RWPE2 (cell line): Measurements from ENCODE around the gene INSYN2B.

Experiments
- ATAC-seq: fragments of 200-7000 bp; cut with Tn5 transposase; 3 replicates; pipeline ENCODE4 v1.9.1; 2021; ENCODE audit warnings: low read depth
- DNase-seq: peaks from one replicate; pipeline ENCODE4 v3.0.0-alpha.2; 2020; ENCODE audit warnings: low spot score
- H3K27ac ChIP-seq: fragments of 450-650 bp; 2 replicates; pipeline ENCODE4 v1.5.1; 2017; ENCODE audit warnings: mild to moderate bottlenecking; ENCODE audit not compliant: poor library complexity, severe bottlenecking
- H3K27me3 ChIP-seq: fragments of 250-450 bp; sonication (Bioruptor Pico); 2 replicates; pipeline ENCODE4 v1.5.1; 2021; ENCODE audit warnings: mild to moderate bottlenecking, moderate library complexity; ENCODE audit not compliant: insufficient read depth, poor library complexity, severe bottlenecking
- H3K36me3 ChIP-seq: fragments of 250-450 bp; sonication (Bioruptor Pico); 2 replicates; pipeline ENCODE4 v1.5.1; 2020; ENCODE audit warnings: low read depth, mild to moderate bottlenecking, moderate library complexity
- H3K4me1 ChIP-seq: fragments of 250-450 bp; sonication (Bioruptor Pico); 2 replicates; pipeline ENCODE4 v1.5.1; 2021; ENCODE audit warnings: mild to moderate bottlenecking, moderate library complexity; ENCODE audit not compliant: insufficient read depth, poor library complexity, severe bottlenecking
- H3K4me3 ChIP-seq: fragments of 250-450 bp; sonication (Bioruptor Pico); 2 replicates; pipeline ENCODE4 v1.5.1; 2021; ENCODE audit warnings: mild to moderate bottlenecking, moderate library complexity; ENCODE audit not compliant: severe bottlenecking
- H3K9me3 ChIP-seq: fragments of 250-450 bp; sonication (Bioruptor Pico); 2 replicates; pipeline ENCODE4 v1.5.1; 2021; ENCODE audit warnings: mild to moderate bottlenecking, moderate library complexity; ENCODE audit not compliant: severe bottlenecking
- CTCF ChIP-seq: fragments of 450-650 bp; IDR thresholded peaks from one replicate; pipeline ENCODE4 v1.5.1; 2017; ENCODE audit warnings: mild to moderate bottlenecking, moderate library complexity; ENCODE audit not compliant: poor library complexity, severe bottlenecking

Gene INSYN2B

GRCh38 chr5:170000155-170000554 is 19.9 kb upstream of the INSYN2B start:
- DNase-seq (no peak), ATAC-seq (no peak)
- H3K27me3 ChIP-seq = no peaks in the 10 kb centered on the region
- no peak for TF ChIP-seq CTCF
- no peaks in the 10 kb centered on the region for H3K9me3 ChIP-seq
- no peaks in the 10 kb centered on the region for H3K4me1 ChIP-seq
- H3K27ac ChIP-seq = no peak overlapping the region
- H3K36me3 ChIP-seq = no peaks in the 10 kb centered on the region
- H3K4me3 ChIP-seq = no peak overlapping the region

- H3K4me1 ChIP-seq = no peaks in the 10 kb centered on the region
- no peak overlapping the region for H3K27ac ChIP-seq
- ATAC-seq (no peak), DNase-seq (no peak)
- no peak for TF ChIP-seq CTCF
- no peaks in the 10 kb centered on the region for H3K27me3 ChIP-seq
- no peak overlapping the region for H3K4me3 ChIP-seq
- no peaks in the 10 kb centered on the region for H3K36me3 ChIP-seq
- H3K9me3 ChIP-seq = no peaks in the 10 kb centered on the region
These were observed 19.3 kb upstream of the INSYN2B start for GRCh38 chr5:169999621-170000020.

- no peak overlapping the region for H3K4me3 ChIP-seq
- H3K4me1 ChIP-seq = no peaks in the 10 kb centered on the region
- no peaks in the 10 kb centered on the region for H3K36me3 ChIP-seq
- DNase-seq (no peak), ATAC-seq (no peak)
- H3K27me3 ChIP-seq = no peaks in the 10 kb centered on the region
- no peaks in the 10 kb centered on the region for H3K9me3 ChIP-seq
- no peak for TF ChIP-seq CTCF
- H3K27ac ChIP-seq = no peak overlapping the region
These were observed 17.5 kb upstream of the INSYN2B start for GRCh38 chr5:169997798-169998197.

GRCh38 chr5:169993485-169993790 is 13.1 kb upstream of the INSYN2B start:
- DNase-seq (no peak), ATAC-seq (no peak)
- H3K4me1 ChIP-seq = peaks cover 9% of the 10 kb centered on the region
- no peak for TF ChIP-seq CTCF
- H3K27me3 ChIP-seq = no peaks in the 10 kb centered on the region
- H3K36me3 ChIP-seq = no peaks in the 10 kb centered on the region
- no peaks in the 10 kb centered on the region for H3K9me3 ChIP-seq
- no peak overlapping the region for H3K27ac ChIP-seq
- no peak overlapping the region for H3K4me3 ChIP-seq

- Histone ChIP-seq H3K9me3 (no peaks in the 10 kb centered on the region), H3K4me3 (no peak overlapping the region), H3K4me1 (peaks cover 9% of the 10 kb centered on the region), H3K27ac (no peak overlapping the region), H3K27me3 (no peaks in the 10 kb centered on the region), H3K36me3 (no peaks in the 10 kb centered on the region)
- ATAC-seq = no peak
- TF ChIP-seq CTCF = no peak
- DNase-seq = no peak
These were observed 12.6 kb upstream of the INSYN2B start for GRCh38 chr5:169992789-169993484.
